HG03196 (cell line): ENCODE measurements around the gene SPNS2.

Experiments used
- ATAC-seq: cut with Tn5 transposase; IDR thresholded peaks from one replicate; pipeline ENCODE4 v1.9.1; 2021; ENCODE audit not compliant: unreplicated experiment

SPNS2 gene

DNA sequence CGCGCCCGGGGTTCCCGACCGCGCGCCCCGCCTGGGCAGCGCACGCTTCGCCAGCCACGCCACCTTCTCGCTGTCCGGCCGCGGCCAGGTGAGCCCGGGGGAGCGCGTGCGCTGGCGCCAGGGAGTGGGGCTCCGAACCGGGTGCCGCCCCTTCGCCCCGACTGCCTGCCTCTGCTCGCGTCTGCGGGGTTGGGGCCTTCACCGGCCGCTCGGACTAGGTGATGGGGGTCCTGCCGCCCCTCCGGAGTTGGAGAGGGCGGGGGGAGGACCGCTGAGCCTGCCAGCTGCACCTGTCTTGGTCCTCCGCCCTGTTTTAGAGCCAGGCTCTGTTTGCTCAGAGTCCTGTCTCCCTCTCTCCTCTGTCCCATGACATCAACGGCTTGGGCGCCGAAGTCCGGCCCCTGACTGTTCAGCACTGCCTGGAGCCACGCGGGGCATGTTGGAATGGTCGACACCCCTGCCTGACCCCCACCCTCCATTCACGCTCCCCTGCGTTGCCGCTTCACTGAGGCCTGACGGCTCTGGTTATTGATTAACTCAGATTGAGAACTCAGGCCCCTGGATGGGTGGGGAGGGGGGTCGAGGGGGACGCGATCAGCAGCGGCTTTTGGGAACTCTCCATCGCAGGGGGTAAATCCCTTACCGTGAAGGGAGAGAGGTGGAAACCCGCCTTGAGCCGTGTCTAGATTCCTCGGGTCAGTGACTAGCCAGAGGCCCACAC is 86.4 kb downstream of the SPNS2 start:
- ATAC-seq = no peak

- no peak for ATAC-seq
Observed at GRCh38 chr17:4585638-4585994, 86.9 kb downstream of the SPNS2 start.

DNA sequence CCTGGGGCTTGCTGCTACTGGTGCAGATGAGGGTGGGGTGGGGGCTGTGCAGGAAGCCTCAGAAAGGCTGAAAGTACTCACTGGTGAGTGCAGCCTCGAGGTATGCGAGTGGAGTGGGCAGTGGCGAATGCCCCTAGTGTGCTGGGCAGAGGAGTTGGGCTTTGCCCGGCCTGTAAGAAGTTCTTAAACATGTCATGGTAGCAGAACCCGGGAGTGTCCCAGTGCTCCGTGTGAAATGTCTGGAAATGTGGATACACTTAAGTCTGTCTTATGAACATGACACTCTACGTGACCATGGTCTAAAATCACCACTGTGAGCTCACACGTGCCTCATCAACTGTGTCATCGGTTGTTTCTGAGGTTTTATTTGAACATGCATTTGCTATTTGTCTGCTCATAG is 87.4 kb downstream of the SPNS2 start:
- no peak for ATAC-seq

DNA sequence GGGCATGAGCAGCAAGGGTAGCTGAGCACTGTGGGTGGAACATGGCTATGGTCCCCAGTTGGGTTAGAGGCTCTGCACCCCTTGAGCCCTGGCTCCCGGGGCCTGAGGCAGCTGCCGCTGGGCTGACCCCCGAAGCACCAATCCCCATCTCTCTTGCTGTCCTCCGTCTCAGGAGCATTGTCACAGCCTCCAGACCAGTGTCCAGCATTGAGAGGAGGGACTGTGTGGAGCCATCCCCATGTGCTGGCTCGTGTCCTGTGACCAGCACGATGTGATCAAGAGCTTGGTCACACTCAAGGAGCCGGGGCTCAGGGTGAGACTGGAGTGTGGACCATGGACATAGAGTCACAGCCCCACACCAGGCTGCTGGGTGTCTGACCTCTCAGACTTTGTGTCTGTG is 88.5 kb downstream of the SPNS2 start:
- ATAC-seq = no peak

GRCh38 chr17:4587803-4588202 is 89.1 kb downstream of the SPNS2 start:
- ATAC-seq = no peak

DNA sequence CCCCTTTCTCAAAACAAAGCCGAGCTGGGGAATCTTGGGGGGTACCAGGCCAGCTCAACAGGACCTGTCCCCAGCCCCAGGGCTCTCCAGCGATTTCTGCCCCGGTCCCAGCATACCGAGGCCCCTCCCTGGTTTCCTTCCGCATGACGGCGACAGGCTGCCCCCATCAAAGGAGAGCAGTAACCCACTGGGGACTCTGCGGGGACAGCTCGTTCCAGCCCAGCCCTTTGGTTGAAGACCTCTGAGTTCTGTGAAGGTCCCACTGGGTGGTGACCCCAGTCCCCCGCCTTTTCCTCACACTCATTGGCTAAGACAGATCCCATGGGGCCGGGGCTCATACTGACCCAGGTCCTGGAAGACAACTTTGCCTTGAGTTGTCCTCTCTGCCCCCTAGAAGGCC is 89.7 kb downstream of the SPNS2 start:
- no peak for ATAC-seq
